ENCODE results near the gene GAS7.

The GAS7 gene

DNA sequence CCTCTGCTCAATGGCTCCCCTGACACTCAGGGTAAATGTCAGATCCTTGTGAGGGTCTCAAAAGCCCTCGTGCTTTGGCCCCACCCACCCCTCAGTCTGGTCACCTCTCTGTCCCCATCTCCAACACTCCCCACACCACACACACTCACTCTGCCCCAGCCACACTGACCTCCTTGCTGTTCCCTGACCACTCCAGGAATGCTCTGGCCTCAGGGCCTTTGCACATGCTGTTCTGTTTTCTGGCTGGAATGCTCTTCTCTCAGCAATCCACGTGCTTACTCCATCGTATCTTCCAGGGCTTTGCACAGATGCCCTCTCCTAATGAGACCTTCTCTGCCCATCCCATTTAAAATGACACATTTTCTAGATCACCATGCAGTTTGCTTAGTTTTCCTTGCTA lies 28.2 kb downstream of the GAS7 start:
- no peak for DNase-seq

DNA sequence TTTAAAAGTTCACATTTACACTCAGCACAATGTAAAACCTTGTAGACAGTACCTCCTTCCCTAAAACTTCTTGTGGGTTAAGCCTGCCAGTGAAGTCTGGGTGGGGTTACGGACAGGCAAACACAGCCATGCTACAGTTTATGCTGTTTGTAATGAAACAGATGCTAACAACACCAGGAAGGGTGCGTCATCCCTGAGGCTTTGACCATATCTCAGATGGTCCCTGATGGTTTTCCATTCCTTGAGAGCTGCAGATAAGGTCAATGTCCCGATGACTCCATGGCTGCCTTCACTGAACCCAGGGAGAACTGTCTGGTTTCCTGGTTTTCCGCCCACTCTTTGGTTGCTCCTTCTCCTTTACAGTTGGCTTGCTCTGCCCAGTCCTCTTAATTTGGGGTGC lies 29.1 kb downstream of the GAS7 start:
- DNase-seq: no peak

DNA sequence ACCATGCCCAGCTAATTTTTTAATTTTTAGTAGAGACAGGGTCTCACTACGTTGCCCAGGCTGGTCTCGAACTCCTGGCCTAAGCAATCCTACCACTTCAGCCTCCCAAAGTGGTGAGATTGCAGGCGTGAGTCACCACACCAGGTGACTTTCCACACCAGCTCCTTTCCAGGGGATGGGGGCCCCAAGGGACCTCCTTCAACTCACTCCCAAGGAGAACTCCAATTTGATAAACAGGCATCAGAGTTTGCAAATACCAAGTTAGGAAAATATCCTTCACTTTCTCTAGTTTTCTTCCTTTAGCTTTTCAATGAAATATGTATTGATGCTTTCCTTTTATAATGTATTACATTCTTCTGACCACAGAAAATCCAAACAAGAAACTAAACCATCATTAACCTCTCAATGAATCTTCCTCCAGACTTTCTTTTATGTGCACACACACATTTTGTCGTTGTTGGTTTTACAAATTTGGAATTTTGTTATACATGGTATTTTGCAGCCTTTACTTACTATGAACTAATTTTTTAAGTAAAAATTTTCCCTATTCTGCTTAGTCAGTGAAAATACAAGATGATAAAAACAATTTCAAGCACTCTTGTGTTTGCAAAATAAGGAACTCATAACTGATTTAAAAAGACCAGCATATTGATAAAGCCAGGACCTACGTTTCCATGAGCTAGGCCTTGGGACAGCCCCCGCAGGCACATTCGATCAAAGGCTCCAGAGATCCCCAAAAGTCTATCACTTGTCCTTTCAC lies 32.0 kb downstream of the GAS7 start:
- DNase-seq: no peak

DNA sequence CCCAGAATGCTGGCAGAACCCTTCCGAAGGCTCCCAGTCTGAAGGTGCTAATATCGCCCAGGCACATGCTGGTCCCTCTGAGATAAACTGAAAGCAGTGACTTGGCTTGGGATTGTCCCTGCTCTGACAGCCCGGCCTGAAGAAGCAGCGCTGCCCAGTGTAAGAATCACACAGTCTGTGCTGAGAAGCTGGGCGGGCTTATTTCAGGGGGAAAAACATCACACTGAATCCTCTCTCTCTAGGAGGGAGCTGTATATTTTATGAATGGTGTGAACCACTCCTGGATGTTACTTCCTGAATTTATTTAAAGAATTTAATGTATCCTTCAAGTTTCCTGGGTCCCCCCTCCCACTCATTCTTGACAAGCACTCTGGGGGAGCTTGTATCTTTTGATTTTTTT lies 36.3 kb downstream of the GAS7 start:
- no peak for DNase-seq

DNA sequence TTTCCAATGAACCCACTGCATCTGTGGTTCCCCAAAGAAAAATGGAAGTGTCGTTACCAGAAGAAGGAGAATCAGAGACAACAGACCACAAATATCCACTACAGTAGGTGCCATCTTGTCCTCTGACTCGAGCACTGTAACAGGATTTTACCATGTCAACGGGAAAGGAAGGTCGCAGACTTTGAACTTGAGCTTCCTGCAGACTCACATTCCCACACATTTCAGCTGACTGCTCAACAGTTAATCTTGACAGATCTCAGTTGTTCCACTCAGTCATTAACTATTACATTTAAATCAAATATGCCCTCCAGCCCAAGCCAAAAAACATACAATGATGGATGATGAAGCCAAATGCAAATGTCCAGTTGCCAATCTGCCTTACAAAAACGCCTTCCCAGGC lies 37.0 kb downstream of the GAS7 start:
- DNase-seq: no peak

DNA sequence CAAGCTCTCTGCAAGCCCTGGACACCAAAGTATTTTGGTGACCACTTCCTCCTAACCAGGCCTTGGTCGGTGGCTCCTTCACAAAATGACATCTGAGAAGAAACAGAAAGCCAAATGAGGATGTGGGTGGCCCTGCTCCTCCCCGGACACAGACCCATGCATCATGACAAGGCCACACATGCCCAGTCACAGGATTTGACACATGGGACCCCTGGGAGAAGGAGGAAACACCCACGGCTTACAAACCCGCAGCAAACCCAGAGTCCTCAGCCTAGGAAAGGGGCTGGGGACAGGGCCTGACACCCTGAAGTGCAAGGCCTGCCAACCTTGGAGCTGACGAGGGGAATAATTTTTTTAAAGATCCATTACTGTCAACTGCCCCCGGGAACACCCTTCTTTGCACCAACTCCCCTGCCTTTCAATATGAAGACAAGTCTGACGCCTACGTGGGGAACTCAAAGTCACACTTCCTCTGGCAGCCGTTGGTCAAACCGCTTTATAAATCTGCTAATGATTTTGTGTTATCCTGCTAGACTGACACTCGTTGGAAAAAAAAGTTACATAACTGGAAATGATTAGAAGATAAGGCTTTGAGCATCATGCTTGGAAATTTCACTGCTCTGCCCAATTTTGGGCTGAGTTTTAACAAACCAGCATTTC lies 41.3 kb downstream of the GAS7 start:
- DNase-seq: peak; percentile 35

DNA sequence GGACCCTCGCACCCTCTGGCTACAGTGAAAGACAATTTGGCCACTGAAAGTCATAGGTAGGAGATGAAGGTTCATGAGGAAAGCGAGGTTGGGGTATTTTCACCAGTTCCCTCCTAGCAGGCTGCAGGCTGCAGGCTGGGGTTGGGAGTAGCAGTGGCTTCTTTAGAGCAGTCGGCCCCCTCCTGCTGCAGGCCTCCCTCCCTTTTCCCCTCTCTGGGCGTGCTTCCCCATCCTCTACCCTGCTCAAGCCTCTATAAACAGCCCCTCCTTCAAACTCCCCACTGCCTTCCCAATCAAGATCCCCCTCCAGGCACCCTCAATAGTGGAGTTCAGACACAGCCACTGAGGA lies 41.8 kb downstream of the GAS7 start:
- no peak for DNase-seq

DNA sequence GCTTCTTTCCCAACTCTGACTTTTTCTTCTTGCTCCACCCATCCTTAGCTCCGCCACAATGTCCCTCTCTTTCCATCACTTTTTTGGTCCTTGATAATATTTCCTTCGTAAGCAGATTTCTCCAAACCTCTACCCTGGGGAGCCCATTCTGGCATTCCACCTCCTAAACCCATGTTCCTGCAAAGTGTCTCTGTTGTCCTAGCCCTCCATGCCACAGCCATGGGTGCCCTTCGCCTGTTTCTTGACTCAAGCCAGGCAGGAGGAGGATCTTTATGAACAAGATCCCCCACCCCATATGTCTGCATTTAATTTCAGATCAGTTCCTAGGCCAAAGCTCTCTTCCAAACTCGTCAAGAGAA lies 42.4 kb downstream of the GAS7 start:
- DNase-seq: no peak

DNA sequence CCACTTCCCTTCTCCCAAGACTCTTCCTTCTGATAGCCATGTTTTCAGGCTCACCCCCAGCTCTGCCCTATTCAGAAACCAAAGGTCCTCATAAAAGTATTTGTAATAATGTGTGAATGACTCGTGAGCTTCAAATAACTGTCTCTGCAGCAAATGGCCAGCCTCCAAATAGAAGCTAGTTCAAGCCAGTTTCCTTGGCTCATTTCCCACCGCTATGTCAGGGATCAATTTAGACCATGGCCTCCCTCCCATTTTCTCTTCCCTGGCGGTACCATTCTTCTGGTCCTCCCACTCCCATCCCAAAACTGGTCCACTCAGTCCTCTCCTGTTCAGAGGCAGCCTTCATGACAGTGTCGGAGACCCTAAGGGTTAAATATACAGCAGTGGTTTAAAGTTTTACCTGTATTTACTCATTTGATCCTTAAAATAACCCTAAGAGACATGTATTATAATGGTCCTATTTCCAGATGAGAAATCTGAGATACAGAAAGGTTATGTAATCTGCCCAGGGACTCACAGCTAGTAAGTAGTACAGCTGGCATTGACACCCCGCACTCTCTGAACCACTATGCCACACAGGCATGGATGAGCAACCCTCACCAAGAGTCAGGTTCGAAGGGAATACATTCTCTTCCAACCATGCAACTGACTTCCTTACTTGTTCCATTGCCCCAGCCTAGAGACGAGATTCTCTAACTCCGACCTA lies 42.9 kb downstream of the GAS7 start:
- no peak for DNase-seq

DNA sequence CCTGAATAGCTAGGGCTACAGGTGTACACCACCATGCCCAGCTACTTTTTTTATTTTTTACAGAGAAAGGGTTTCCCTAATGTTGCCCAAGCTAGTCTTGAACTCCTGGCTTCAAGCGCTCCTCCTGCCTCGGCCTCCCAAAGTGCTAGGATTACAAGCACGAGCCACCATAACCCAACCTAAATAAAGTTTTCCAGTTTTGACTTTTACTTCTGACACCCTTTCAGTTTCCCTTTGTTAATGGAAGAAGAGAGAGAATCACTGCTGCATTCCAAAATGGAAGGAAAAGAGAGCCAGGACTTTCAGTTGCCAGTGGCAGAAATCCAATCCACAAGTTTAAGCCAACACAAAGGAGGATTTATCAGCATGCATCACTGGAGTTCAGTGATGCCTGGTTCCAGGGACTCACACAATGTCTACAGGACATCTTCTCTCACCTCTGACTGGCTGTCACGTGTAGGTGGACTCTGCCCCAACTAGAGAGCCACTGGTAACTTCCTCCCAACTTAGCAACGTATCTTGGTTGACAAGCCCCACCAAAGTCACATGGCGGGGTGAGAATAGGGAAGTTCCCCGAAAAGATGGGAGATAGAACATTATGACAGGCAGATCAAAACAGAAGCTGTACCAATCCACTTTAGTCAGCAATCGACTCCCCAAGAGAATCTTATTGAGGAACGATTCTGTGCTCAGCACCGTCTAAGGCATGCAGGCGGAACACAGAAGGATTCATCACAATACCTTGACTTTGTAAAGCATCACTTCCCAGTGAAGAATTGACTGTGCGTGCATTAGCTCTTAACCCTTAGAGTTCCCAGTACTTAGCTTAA lies 46.5 kb downstream of the GAS7 start:
- DNase-seq: peak; percentile 40

DNA sequence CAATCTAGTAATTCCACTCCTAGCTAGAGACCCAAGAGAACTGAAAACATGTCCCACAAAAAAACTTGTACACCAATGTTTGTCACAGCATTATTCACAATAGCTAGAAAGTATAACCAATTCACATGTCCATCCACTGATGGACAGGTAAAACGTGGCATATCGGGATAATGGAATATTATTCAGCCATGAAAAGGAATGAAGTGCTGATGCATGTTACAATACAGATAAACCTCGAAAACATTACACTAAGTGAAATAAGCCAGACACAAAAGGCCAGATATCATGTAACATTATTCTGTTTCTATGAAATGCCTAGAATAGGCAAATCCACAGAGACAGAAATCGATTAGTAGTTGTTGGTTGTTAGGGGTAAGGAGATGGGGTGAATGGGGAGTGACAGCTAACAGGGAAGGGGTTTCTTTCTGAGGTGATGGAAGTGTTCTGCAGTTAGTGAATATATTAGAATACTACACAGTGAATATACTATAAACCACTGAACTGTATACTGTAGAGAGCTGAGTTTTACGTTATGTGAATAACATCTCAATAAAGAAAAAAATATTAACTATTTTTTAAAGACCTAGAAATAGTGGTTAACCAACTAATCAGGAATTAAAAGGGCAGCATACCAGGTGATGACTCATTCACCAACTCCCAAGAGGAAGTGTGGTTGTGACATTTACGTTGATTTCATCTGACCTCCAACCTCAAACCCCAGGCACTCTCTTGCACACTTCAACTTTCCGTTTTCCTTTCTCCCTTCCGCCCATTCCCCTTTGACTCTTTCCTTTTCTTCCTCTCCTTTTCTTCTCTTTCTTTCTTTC lies 48.6 kb downstream of the GAS7 start:
- peak; percentile 46 for DNase-seq

DNA sequence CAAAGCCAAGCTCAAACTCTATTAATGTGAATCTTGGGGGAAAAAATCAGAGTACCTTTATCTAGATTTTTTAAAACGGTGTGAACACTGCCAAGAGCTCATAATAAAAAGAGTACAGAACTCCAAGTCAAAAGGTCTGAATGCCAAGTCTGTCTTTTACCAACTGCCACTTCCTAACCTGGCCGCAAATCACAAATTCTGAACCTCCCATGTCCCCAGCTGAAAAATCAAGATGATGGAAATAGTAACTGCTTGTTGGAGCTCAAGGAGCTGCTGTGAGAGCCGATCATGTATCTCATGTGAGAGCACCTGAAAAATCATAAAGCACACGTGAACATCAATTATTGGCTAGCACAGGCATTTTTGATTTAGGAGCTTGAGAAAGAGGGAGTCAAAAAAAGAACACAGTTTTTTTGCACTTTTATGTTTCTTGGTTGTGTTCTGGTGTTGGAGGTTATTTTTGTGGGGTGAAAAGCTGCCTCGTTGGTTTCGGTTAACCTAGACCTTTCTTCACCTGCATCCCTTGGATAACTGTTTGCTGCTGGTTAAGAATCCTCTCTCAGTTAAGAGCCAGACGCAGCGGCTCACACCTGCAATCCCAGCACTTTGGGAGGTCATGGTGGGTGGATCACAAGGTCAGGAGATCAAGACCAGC lies 50.5 kb downstream of the GAS7 start:
- no peak for DNase-seq

DNA sequence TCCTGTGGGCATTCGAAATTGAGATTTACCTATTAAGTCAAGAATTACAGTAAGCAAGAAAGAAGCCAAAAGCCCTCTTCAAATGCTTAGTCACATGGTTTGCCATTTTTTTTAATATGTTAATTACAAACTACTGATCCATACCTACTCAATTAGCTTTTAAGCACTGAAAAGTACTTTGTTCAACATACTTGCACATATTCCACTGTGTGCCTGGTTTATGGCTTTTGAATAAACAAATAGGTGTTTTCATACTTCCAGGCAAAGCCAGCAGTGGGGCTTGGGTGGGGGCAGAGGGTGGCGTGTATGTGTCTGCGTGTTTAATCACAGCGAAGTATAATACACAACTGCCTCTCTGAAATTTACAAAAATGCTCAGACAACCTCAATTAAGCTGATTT lies 51.4 kb downstream of the GAS7 start:
- no peak for DNase-seq

DNA sequence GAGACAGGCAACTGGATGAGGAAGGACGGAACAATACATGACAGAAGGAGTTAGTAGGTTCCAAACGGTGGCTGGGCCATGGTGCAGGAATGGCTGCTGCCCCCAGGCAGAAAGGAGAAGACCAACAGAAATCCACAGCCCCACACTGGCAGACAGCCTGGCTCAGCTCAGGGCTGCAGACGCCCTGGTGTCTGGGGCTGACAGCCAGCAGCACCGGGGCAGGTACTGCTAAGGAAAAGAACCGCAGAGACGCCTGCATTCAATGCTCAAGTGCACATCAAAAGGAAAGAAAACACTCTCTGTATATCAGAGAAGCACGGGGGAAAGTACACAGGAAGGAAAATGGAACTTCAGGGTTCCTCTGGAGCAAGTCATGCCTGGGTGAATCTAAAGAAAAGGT lies 53.4 kb downstream of the GAS7 start:
- DNase-seq: no peak

DNA sequence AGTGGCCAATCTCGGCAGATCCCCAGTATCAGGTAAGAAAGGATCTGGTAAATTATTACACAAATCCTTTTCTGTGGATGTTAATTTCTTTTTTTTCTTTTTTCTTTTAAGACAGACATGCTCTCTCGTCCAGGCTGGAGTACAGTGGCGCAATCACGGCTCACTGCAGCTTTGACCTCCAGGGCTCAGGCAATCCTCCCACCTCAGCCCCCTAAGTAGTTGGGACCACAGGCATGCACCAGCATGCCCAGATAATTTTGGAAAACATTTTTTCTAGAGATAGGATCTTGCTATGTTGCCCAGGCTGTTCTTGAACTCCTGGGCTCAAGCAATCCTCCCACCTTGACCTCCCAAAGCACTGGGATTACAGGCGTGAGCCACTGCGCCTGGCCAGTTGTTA lies 54.0 kb downstream of the GAS7 start:
- no peak for DNase-seq

DNA sequence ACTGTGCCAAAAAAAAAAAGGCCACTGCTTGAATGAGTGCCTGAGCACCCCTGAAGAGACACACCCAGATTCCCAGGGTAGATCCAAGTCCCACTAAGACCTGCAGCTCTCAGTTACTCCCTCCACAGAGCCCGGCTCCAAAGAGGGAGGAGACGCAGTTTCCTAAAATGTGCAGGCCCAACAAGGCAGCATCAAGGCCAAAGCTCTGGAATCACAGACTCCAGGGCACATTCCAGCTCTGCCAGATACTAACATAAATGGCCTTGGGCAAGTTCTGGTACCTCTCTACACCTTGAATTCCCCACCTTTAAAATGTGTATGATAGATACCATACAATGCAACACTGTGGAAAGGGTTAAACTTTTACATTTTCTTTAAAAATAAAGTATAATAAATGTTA lies 57.0 kb downstream of the GAS7 start:
- DNase-seq: no peak

DNA sequence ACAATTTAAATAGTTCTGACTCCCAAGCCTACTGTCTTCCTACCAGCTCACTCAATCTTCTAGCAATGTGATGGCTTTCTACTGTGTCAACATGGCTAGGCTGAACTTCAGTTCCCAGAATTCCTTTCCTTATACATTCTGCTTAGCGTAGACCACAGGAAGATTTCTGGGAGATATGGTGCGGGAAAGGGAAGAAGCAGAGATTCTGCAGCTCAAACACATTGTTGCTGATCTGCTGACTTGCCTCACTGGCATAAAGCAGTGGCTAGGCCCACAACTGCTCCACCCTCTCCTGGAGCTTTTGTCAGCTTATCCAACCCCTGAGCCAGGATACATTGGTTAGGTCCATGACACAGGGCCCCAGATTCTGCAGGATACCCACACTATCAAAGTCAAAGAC lies 58.8 kb downstream of the GAS7 start:
- no peak for DNase-seq

DNA sequence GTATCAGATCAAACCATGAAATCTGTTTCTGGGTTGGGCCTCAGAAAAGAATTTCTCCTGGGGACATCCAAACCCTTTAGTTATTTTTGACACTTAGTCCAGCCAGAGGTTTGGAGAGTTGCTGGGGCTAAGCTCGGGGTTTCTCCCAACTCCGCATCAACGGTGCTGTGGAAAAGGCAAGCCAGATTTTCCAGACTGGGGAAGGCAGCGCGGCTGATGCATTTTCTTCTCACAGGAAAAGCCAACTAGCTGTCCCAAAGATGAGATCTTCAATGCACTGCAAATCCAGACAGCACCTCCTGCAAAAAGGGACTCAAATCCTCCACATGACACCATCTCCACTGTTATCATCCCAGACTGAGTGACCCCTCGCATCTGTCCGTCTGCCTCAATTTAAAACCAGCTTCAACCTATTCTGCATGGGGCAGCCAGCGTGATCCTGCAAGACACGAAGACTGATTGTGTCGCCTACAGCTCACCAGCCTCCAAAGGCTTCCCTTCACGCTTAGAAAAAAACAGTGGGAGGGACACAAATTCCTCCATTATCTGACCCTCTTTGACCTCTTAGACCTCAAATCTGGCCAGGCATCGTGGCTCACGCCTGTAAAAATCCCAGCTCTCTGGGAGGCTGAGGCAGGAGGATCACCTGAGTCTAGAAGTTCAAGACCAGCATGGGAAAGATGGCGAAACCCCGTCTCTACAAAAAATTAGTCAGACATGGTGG lies 62.0 kb downstream of the GAS7 start:
- no peak for DNase-seq

DNA sequence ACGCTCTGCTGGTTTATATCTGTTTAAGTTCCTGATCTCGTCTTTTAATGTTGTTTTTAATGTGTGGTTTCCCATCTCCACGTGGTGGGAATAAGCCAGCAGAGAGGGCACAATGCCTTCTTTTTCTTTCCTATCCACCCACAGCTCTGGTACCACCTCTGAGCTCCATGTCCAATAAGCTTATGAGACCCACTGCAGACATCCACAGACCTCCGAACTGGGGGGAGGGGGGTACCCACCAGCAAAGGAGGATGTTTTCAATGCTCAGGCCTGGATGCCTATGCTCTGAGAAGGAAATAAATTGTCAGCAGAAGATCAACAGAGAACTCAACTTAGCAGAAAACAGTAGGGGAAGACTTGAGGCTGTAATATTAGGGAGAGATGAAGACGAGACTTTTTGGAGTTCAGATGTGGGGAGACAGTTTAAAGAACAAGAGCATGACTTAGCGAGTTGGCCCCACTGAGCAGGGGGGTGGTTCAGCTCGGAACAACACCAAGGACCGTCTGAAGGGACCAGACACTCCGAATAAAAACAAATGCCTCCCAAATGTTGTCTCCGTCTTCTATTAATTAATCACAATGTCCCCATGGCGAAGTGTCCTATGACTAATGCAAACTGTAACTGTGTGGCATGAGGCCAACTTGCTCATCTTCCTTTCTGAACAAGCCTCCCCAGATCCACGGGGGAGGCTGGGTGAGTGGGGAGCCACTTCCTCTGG lies 62.7 kb downstream of the GAS7 start:
- no peak for DNase-seq

DNA sequence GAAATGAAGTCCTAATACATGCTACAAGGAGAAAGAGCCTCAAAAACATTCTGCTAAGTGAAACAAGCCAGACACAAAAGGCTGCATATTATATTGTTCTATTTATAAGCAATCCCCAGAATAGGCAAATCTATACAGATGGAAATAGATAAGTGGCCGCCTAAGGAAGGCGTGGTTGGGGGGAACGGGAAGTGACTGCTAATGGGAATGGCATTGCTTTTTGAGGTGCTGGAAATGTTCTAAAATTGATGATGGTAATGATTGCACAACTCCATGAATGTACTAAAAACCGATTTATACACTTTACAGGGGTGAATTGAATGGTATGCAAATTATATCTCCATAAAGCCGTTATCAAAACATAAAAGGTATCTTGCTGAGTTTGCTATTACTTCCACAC lies 67.7 kb downstream of the GAS7 start:
- DNase-seq: no peak

DNA sequence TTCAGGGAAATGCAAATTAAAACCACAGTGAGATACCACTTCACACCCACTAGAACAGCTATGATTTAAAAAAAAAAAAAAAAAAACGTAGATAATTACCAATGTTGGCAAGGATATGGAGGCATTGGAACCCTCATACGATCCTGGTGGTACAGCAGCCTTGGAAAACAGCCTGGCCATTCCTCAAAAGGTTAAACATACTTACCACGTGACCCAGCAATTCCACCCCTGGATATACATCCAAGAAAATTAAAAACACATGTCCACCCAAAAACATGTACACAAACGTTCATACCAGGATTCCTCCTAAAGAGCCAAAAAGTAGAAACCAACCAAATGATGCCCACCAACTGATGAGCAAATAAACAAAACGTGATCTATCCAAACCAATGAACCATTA lies 68.1 kb downstream of the GAS7 start:
- DNase-seq: no peak

Data from CD4-positive, alpha-beta T cell treated with Interleukin-17A for 1 hour (primary cell).